GM12873 (cell line): Measurements from ENCODE around the gene TNP2.

Experiments
- CTCF ChIP-seq: IDR thresholded peaks from 2 replicates; pipeline ENCODE4 v1.5.1; 2012; ENCODE audit warnings: low read depth, mild to moderate bottlenecking, moderate library complexity, low read length, control low read depth; ENCODE audit not compliant: insufficient read depth; ENCODE audit errors: missing control alignments

TNP2 gene

GRCh38 chr16:11245222-11245737, 23.8 kb downstream of the TNP2 start:
- TF ChIP-seq CTCF = no peak

GRCh38 chr16:11242658-11243057, 26.5 kb downstream of the TNP2 start:
- no peak for TF ChIP-seq CTCF

GRCh38 chr16:11241480-11242204, 27.5 kb downstream of the TNP2 start:
- no peak for TF ChIP-seq CTCF

- TF ChIP-seq CTCF = no peak
These were observed 28.3 kb downstream of the TNP2 start for GRCh38 chr16:11240636-11241473.

- no peak for TF ChIP-seq CTCF
These were observed 29.2 kb downstream of the TNP2 start for GRCh38 chr16:11239644-11240632.

- TF ChIP-seq CTCF = no peak
These were observed 30.6 kb downstream of the TNP2 start for GRCh38 chr16:11238272-11239202.
